ENCODE data around the gene PCGF2. TPM values are rescaled to one million over a fixed set of nuclear protein-coding genes. Genes with fewer than 3 reads are reported as not detected.

Gene PCGF2
- polyA plus RNA-seq, 1 donor: 27.7 TPM

- Histone ChIP-seq H3K4me3 (ENCODE audit: low read length) (no peak overlapping the region), H3K27ac (ENCODE audit: low read length) (no peak overlapping the region), H3K9me3 (ENCODE audit: control insufficient read depth, low read depth, low read length) (no peaks in the 10 kb centered on the region), H3K27me3 (ENCODE audit: control insufficient read depth, insufficient read depth, low read length) (no peaks in the 10 kb centered on the region), H3K4me1 (ENCODE audit: control insufficient read depth, insufficient read depth, low read length) (no peaks in the 10 kb centered on the region), H3K36me3 (ENCODE audit: control insufficient read depth, insufficient read depth, low read length) (peaks cover 61% of the 10 kb centered on the region)
- WGBS (ENCODE audit: insufficient coverage, low lambda C conversion rate): no CpG with 5 or more reads among the region's 18 CpGs
- no peak for DNase-seq
Measured at GRCh38 chr17:38709104-38709820, 38.9 kb downstream of the PCGF2 start.

- Histone ChIP-seq H3K4me3 (ENCODE audit: low read length) (no peak overlapping the region), H3K9me3 (ENCODE audit: control insufficient read depth, low read depth, low read length) (no peaks in the 10 kb centered on the region), H3K27ac (ENCODE audit: low read length) (no peak overlapping the region), H3K4me1 (ENCODE audit: control insufficient read depth, insufficient read depth, low read length) (peaks cover 9% of the 10 kb centered on the region), H3K36me3 (ENCODE audit: control insufficient read depth, insufficient read depth, low read length) (peaks cover 47% of the 10 kb centered on the region), H3K27me3 (ENCODE audit: control insufficient read depth, insufficient read depth, low read length) (no peaks in the 10 kb centered on the region)
- DNase-seq: no peak
- 100% methylated on average over 3 of the region's 21 CpGs for WGBS (ENCODE audit: insufficient coverage, low lambda C conversion rate)
Measured at GRCh38 chr17:38707678-38708351, 40.3 kb downstream of the PCGF2 start.

GRCh38 chr17:38706505-38707216 is 41.5 kb downstream of the PCGF2 start:
- 20% methylated on average over 1 of the region's 20 CpGs for WGBS (ENCODE audit: insufficient coverage, low lambda C conversion rate)
- DNase-seq: peak in 1 of 2 donors; percentile 36
- H3K27ac ChIP-seq (ENCODE audit: low read length): peak overlapping the region; percentile 44
- peak overlapping the region; percentile 80 for H3K4me3 ChIP-seq (ENCODE audit: low read length)
- no peaks in the 10 kb centered on the region for H3K27me3 ChIP-seq (ENCODE audit: control insufficient read depth, insufficient read depth, low read length)
- peaks cover 10% of the 10 kb centered on the region for H3K4me1 ChIP-seq (ENCODE audit: control insufficient read depth, insufficient read depth, low read length)
- H3K9me3 ChIP-seq (ENCODE audit: control insufficient read depth, low read depth, low read length): no peaks in the 10 kb centered on the region
- H3K36me3 ChIP-seq (ENCODE audit: control insufficient read depth, insufficient read depth, low read length): peaks cover 35% of the 10 kb centered on the region

- no CpG with 5 or more reads among the region's 38 CpGs for WGBS (ENCODE audit: insufficient coverage, low lambda C conversion rate)
- Histone ChIP-seq H3K4me1 (ENCODE audit: control insufficient read depth, insufficient read depth, low read length) (peaks cover 17% of the 10 kb centered on the region), H3K27ac (ENCODE audit: low read length) (peak overlapping the region; percentile 44), H3K36me3 (ENCODE audit: control insufficient read depth, insufficient read depth, low read length) (peaks cover 30% of the 10 kb centered on the region), H3K27me3 (ENCODE audit: control insufficient read depth, insufficient read depth, low read length) (no peaks in the 10 kb centered on the region), H3K4me3 (ENCODE audit: low read length) (peak overlapping the region; percentile 80), H3K9me3 (ENCODE audit: control insufficient read depth, low read depth, low read length) (no peaks in the 10 kb centered on the region)
- DNase-seq: peak in 1 of 2 donors; percentile 56
Measured at GRCh38 chr17:38705803-38706504, 42.2 kb downstream of the PCGF2 start.

- no CpG with 5 or more reads among the region's 32 CpGs for WGBS (ENCODE audit: insufficient coverage, low lambda C conversion rate)
- Histone ChIP-seq H3K9me3 (ENCODE audit: control insufficient read depth, low read depth, low read length) (no peaks in the 10 kb centered on the region), H3K36me3 (ENCODE audit: control insufficient read depth, insufficient read depth, low read length) (peaks cover 25% of the 10 kb centered on the region), H3K27me3 (ENCODE audit: control insufficient read depth, insufficient read depth, low read length) (no peaks in the 10 kb centered on the region), H3K4me3 (ENCODE audit: low read length) (peak overlapping the region; percentile 80), H3K4me1 (ENCODE audit: control insufficient read depth, insufficient read depth, low read length) (peaks cover 21% of the 10 kb centered on the region), H3K27ac (ENCODE audit: low read length) (peak overlapping the region; percentile 27)
- DNase-seq: no peak
Measured at GRCh38 chr17:38705523-38705802, 42.7 kb downstream of the PCGF2 start.

GRCh38 chr17:38704606-38705522 is 43.3 kb downstream of the PCGF2 start, which contains the start of gene MLLT6:
Gene MLLT6 (plus strand): TSS chr17:38705273. CDS start chr17:38705633, 360 bp downstream.
- Histone ChIP-seq H3K27ac (ENCODE audit: low read length) (peak within 1 kb of the TSS; percentile 97), H3K27me3 (ENCODE audit: control insufficient read depth, insufficient read depth, low read length) (no peaks in the 10 kb centered on the region), H3K4me1 (ENCODE audit: control insufficient read depth, insufficient read depth, low read length) (peaks cover 23% of the 10 kb centered on the region), H3K9me3 (ENCODE audit: control insufficient read depth, low read depth, low read length) (no peaks in the 10 kb centered on the region), H3K36me3 (ENCODE audit: control insufficient read depth, insufficient read depth, low read length) (peaks cover 19% of the 10 kb centered on the region), H3K4me3 (ENCODE audit: low read length) (peak within 1 kb of the TSS; percentile 93)
- peak; percentile 71 to 89 for DNase-seq
- WGBS (ENCODE audit: insufficient coverage, low lambda C conversion rate): no CpG with 5 or more reads among the region's 100 CpGs

- H3K4me1 ChIP-seq (ENCODE audit: control insufficient read depth, insufficient read depth, low read length): peaks cover 27% of the 10 kb centered on the region
- H3K27me3 ChIP-seq (ENCODE audit: control insufficient read depth, insufficient read depth, low read length): no peaks in the 10 kb centered on the region
- H3K9me3 ChIP-seq (ENCODE audit: control insufficient read depth, low read depth, low read length): no peaks in the 10 kb centered on the region
- H3K36me3 ChIP-seq (ENCODE audit: control insufficient read depth, insufficient read depth, low read length): peaks cover 10% of the 10 kb centered on the region
- WGBS (ENCODE audit: insufficient coverage, low lambda C conversion rate): no CpG with 5 or more reads among the region's 50 CpGs
- peak; percentile 81 to 93 for DNase-seq
- H3K27ac ChIP-seq (ENCODE audit: low read length): peak overlapping the region; percentile 97
- peak overlapping the region; percentile 93 for H3K4me3 ChIP-seq (ENCODE audit: low read length)
Measured at GRCh38 chr17:38703742-38704605, 44.2 kb downstream of the PCGF2 start.

GRCh38 chr17:38702916-38703741 is 45.0 kb downstream of the PCGF2 start:
- peaks cover 7% of the 10 kb centered on the region for H3K36me3 ChIP-seq (ENCODE audit: control insufficient read depth, insufficient read depth, low read length)
- H3K4me1 ChIP-seq (ENCODE audit: control insufficient read depth, insufficient read depth, low read length): peaks cover 27% of the 10 kb centered on the region
- H3K9me3 ChIP-seq (ENCODE audit: control insufficient read depth, low read depth, low read length): no peaks in the 10 kb centered on the region
- H3K27ac ChIP-seq (ENCODE audit: low read length): peak overlapping the region; percentile 97
- 0% methylated on average over 2 of the region's 55 CpGs for WGBS (ENCODE audit: insufficient coverage, low lambda C conversion rate)
- H3K4me3 ChIP-seq (ENCODE audit: low read length): peak overlapping the region; percentile 93
- no peak for DNase-seq
- no peaks in the 10 kb centered on the region for H3K27me3 ChIP-seq (ENCODE audit: control insufficient read depth, insufficient read depth, low read length)

Data from large intestine (tissue), 3 donors.